Stimulated activated CD4-positive, alpha-beta T cell treated with anti-CD3 and anti-CD28 coated beads, Interleukin-4, amount 100 ng/mL, for 24 hours (primary cell): ENCODE measurements around the gene IL23A.

Experiments used
- DNase-seq: peaks from one replicate; pipeline ENCODE4 v3.0.0-alpha.2; 2020

IL23A gene

GRCh38 chr12:56362130-56363059 lies 23.7 kb downstream of the IL23A start, which contains the start of gene APOF:
Gene APOF, minus strand, starts transcription at chr12:56362857. Its CDS starts 112 bp downstream, at chr12:56362745.
- DNase-seq, result no peak

GRCh38 chr12:56366948-56367347 lies 28.3 kb downstream of the IL23A start:
- DNase-seq, result no peak

DNA sequence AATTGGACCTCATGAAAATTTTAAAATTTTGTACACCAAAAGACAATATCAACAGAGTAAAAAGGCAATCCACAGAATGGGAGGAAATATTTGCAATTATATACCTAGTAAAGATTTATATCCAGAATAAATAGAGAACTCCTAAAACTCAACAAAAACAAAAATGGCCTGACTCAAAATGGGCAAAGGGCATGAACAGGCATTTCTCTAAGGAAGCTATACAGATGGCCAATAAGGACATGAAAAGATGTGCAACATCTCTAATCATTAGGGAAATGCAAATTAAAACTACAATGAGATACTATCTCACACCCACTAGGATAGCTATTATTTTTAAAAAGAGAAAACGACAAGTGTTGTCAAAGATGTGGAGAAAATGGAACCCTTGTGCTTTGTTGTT lies 34.8 kb downstream of the IL23A start:
- no peak for DNase-seq

- no peak for DNase-seq
Observed at GRCh38 chr12:56374726-56375597, 36.3 kb downstream of the IL23A start.

DNA sequence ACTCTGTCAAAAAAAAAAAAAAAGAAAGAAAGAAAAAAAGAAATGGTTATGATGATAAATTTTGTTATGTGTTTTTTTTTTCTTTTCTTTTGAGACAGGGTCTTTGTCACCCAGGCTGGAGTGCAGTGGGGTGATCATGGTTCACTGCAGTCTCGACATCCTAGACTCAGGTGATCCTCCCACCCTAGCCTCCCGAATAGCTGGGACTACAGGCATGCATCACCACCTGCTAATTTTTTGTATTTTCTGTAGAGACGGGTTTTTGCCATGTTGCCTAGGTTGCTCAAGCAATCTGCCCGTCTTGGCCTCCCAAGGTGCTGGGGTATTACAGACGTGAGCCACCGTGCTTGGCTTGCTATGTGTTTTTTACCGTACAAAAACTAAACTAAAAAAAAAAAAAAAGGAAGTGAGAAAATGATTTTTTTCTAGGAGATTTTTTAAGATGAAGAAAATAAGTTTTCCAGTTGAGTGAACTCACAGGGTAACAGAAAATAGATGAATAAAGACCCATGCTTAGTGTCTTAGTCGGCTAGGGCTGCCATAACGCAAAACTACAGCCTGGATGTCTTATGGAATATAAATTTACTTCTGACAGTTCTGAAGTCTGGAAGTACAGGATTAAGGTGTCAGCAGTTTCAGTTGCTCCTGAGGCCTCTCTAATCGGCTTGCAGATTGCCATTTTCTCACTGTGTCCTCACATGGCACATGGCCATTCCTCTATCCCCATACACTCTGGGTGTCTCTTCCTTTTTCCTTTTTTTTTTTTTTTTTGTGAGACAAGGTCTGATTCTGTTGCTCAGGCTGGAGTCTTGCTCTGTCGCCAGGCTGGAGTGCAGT lies 37.1 kb downstream of the IL23A start:
- DNase-seq, result no peak

GRCh38 chr12:56377310-56377988 lies 38.8 kb downstream of the IL23A start:
- DNase-seq, result no peak

DNA sequence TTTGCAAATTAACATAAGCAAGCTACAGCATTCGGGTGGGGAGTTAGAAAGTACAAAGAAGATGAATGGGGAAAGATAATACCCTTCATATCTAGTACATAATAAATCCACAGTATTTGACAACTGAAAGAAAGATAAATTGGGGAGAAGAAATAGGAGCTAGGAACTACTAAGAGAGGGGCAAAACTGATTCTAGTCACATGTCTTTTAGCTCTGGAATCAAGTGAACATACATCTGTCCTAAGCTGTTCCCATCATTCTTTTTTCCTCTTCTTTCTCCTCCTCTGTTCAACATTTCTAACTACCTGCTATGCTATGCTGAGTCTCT lies 39.3 kb downstream of the IL23A start:
- no peak for DNase-seq

DNA sequence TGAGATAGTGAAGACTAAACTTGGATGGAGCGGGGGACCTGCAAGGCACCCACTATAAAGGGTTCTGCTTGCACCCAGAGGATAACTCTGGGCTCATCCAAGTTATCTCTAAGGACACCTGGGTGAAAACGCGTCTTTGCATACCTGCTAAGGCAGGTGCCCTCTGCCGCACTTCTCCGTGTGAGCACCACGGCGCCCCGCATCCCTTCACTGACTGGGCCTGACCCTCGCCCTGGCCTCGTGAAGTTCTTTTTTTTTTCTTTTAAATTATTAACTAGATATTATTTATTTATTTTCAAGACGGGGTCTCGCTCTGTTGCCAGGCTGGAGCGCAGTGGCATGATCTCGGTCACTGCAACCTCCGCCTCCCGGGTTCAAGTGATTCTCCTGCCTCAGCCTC lies 43.9 kb downstream of the IL23A start:
- no peak for DNase-seq

DNA sequence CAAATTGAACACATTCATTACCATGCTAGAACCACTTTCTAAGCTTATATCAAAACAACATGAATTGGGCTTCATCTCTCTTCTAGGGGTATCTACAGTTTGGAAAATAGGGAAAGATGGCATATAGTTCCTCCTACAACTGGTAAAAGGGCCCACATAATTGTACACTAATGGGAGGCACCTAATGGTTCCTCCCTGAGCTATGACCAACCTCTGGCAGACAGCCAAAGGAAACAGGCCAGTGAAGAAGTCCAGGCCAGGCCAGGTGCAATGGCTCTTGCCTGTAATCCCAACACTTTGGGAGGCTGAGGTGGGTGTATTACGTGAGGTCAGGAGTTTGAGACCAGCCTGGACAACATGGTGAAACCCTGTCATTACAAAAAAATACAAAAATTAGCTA lies 47.2 kb downstream of the IL23A start:
- DNase-seq, result no peak

DNA sequence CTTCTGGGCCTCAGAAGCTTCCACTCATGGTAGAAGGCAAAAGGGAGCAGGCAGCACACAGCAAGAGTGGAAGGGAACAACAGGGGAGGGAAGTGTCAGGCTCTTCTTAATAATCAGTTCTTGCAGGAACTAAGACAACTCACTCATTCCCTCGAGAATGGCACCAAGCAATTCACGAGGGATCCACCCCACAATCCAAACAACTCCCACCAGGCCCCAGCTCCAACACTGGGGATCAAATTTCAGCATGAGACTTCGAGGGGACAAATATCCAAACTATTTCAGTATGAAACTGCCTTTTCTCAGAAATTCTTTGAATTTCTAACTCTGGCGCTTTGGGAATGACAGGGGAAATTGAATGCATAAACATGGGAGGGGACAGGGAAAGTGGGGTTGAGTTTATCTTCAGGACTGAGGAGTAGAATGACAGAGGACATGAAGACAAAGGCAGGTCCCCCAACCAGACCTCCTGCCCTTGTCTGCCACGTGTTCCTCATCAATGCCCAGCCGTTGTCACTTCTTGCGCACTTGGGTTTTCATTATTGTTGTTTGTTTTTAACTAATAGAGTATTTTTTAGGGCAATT lies 48.6 kb downstream of the IL23A start:
- DNase-seq, result no peak

DNA sequence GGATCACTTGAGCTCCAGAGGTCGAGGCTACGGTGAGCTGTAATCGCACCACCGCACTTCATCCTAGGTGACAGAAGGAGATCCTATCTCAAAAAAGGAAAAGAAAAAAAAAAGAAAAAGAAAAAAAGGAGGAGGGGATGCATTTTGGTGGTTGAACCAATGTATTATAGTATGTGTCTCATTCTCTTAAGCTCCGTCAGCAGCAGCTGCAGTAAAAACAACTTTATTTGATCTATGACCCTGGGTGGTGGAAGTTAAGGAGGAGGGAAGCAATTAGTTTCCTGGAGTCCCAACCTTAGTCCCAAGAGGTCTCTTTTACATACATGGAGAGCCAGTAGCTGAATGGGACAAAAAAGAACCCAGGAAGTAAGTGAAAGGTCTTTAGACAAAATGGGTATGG lies 50.7 kb downstream of the IL23A start:
- no peak for DNase-seq
